DMS79 (cell line): Measurements from ENCODE around the gene ASCL1.

ENCODE experiments used
- DNase-seq: peaks from one replicate; lab custom pipeline; 2025; lab: John Stamatoyannopoulos, UW

ASCL1 gene

GRCh38 chr12:102957339-102958050, at the start of gene ASCL1:
ASCL1 (plus strand) TSS chr12:102957674; CDS start chr12:102958245, 571 bp downstream.
- DNase-seq, result peak; percentile 89

- no peak for DNase-seq
Measured at GRCh38 chr12:102907918-102908317, 49.6 kb upstream of the ASCL1 start.

GRCh38 chr12:102910137-102910536, 47.3 kb upstream of the ASCL1 start:
- no peak for DNase-seq

GRCh38 chr12:102910792-102911191, 46.7 kb upstream of the ASCL1 start:
- DNase-seq, result no peak

GRCh38 chr12:102911320-102911719, 46.2 kb upstream of the ASCL1 start:
- DNase-seq, result no peak

- DNase-seq, result no peak
Measured at GRCh38 chr12:102912258-102912657, 45.2 kb upstream of the ASCL1 start.

GRCh38 chr12:102913453-102914226, 43.8 kb upstream of the ASCL1 start:
- no peak for DNase-seq

GRCh38 chr12:102916252-102917025, 41.0 kb upstream of the ASCL1 start:
- DNase-seq, result no peak

GRCh38 chr12:102917026-102917787, 40.3 kb upstream of the ASCL1 start, which contains the start of gene PAH:
PAH (minus strand) TSS chr12:102917244; CDS start chr12:102917130, 114 bp downstream.
- no peak for DNase-seq

- DNase-seq, result no peak
Measured at GRCh38 chr12:102918840-102919239, 38.6 kb upstream of the ASCL1 start.

GRCh38 chr12:102920271-102920670, 37.2 kb upstream of the ASCL1 start:
- no peak for DNase-seq

GRCh38 chr12:102921240-102921639, 36.2 kb upstream of the ASCL1 start:
- no peak for DNase-seq

- DNase-seq, result no peak
Measured at GRCh38 chr12:102927220-102927619, 30.3 kb upstream of the ASCL1 start.

GRCh38 chr12:102933168-102933567, 24.3 kb upstream of the ASCL1 start:
- no peak for DNase-seq

- no peak for DNase-seq
Measured at GRCh38 chr12:102939059-102939458, 18.4 kb upstream of the ASCL1 start.

GRCh38 chr12:102939670-102940222, 17.7 kb upstream of the ASCL1 start:
- no peak for DNase-seq

- DNase-seq, result no peak
Measured at GRCh38 chr12:102946042-102946441, 11.4 kb upstream of the ASCL1 start.

GRCh38 chr12:102948941-102949352, 8.5 kb upstream of the ASCL1 start:
- DNase-seq, result peak; percentile 78

GRCh38 chr12:102950107-102950949, 7.1 kb upstream of the ASCL1 start:
- DNase-seq, result peak; percentile 83

GRCh38 chr12:102950950-102951619, 6.4 kb upstream of the ASCL1 start:
- peak; percentile 52 for DNase-seq
